Mucosa of gallbladder (tissue), 1 donor: ENCODE measurements around the gene CAMK1D. TPM values are rescaled to one million over a fixed set of nuclear protein-coding genes. Genes with fewer than 3 reads are reported as not detected.

ENCODE experiments used
- DNase-seq: peaks from one replicate; pipeline ENCODE4 v3.0.0-alpha.2; 2020; ENCODE audit warnings: low spot score
- total RNA-seq: library from RNA; stranded (reverse); gene quantifications from one replicate; pipeline ENCODE4 v1.2.1, GENCODE V29; 2021
- donor health status: DM: no; HTN: no; CAD: no.

The CAMK1D gene
- total RNA-seq, 1 donor from 2014 or later = 19.4 TPM

DNA sequence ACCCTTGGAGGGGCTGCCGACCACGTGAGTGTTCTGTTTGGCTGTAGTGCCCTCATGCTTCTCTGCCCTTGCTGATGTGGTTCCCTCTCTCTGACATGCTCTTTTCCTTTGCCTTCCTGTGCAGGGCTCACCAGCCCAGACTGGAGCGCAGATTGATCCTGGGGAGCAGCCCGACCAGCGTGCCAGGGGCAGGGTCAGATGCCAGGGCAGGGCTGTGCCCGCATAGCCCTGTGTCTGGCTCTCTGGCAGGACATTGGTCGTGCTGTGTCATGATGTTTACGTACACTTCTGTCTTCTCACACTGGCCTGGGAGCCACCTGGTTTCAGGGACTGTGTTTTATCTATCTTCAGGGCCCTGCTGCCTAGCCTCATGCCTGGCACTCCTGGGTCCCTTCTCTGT is 300.8 kb downstream of the CAMK1D start:
- no peak for DNase-seq

DNA sequence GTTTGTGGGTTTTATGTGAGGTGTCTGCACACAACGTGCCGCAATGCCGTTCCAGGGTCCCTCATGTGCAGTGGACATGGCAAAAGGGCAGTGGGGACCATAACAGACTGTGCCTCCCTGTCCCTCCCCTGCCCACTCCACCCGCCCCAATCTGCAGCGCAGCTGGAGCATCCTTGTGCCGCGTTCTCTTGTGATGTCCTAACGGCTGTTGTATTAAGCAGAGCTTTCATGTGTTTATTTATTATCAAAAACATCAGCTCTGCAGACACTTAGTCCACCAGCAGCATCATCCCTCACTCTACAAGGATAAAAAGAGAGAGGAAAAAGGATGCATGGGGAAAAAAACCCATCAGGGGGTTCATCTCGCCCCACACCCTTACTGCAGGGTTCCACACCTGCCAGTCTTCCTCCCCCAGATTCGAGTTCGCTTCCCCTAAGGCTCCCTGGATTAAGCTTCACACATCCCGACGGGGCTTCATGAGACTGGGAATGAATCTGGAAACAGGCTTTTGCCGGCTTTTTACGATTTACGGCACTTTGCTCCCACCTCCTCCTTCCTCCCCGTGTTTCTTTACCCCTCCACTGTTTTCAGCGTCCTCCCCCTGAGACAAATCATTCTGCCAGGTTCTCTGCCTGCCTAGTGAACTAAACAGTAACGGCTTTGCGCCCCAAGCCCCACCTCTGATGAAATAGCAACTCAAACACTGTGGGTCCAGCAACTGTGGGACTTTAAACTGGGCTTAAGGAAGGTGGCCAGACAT is 301.4 kb downstream of the CAMK1D start:
- no peak for DNase-seq

DNA sequence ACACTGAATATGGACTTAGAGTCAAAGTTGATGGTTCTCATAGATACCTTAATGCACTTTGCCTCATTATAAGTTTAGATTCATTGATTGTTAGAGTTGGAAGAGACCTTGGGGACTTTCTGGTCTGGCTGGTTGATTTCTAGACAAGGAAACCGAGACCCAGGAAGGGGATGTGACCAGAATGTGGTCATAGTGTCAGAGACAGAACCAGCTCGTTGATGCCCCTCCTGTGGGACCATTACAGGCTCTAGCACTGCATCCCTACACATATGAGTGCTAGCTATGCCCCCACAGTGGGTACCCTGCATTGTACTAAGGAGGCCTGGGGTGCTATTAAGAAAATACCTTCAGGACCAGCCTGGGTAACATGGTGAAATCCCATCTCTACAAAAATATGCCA is 306.6 kb downstream of the CAMK1D start:
- DNase-seq = no peak

DNA sequence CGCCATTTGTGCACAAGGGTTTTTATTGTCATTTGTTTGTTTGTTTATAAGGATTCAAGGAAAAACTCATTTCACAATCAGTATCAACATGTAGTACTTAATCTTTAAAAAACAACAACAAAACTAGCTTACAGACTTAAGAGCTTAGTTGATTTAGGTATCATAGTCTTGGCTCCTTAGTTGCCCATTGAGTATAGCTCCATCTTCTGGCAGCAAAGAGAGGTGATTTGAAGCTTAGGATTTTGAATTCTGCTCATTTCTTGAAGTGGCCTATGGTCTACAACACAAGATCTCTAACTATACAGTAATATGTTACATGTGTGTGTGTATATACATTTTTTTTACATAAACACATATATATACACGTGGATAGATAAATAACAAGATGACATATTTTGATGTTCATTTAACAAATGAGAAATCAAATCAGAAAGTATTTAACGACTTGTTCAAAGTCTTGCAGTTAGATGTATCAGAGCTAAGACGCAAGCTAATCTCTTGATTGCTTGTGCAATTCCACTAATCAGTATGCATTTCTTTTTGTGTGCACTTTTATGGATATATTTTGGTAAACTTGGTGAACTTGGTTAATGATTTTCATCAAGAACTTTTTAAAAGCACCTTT is 307.3 kb downstream of the CAMK1D start:
- DNase-seq = no peak

DNA sequence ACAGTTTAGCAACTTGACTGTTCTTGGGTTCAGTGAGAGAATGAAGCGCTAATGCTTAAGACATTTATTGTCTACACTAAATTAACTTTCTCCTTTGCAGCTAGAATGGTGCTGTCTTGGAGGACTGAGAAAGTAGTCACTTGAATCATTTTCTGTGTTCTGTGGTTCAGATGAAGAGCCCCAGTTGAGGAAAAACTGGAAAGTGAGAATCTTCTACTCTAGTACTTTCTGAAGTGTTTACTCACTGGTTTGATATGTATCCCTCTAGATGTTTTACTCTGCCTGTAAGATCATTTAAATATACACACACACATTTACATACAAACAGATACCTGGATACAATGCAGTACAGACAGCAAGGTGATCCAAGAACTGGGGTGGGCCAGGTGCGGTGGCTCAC is 308.1 kb downstream of the CAMK1D start:
- no peak for DNase-seq

DNA sequence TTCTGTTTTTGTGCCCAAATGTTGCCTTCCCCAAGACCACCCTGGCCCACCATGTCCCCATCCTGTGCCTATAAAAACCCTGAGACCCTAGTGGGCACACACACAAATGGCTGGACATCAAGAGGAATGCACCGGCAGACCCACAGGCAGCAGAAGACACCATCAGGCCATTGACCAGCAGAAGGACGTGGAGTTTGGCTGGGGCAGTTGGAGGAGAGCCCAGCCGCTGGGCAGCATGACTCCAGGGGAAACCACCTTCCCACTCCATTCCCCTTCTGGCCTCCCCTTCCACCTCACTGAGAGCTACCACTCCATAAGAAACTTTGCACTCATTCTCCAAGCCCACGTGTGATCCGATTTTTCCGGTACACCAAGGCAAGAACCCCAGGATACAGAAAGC is 309.2 kb downstream of the CAMK1D start:
- DNase-seq = no peak

DNA sequence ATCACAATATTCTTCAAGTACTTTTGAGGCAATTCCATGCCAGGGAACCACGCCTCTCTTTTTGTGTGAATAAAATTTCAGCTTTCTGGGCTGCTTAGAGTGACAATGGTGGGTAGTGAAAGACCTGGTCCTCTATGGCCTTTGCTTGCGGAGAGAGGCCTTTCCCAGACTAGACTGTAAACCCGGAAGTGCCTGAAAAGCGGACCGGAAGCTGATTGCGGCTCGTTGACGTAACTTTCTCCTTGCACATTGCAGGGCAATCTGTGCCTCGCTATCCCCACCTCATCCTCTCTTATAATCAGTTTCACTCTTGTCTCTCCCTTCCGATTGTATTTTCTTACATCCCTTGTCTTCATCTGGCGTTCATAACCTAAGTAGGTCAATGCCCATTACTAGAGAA is 310.4 kb downstream of the CAMK1D start:
- no peak for DNase-seq

DNA sequence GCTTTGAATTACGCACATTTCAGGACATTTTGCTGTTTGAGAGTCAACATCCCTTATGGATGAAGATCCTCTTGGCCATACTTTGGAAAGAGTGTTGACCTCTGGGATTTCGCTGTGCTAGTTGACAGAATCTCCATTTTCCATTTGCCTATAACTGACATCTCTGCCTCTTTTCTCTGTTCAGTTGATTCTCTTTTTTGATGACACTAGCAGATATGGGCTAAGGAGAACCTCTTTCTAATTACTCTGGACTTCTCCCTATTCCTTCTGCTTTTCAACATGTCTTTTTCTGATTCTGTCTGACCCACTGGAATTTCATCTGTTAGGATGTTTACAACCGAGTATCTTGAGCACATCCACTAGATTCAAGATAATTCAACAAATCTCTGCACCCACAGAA is 311.5 kb downstream of the CAMK1D start:
- DNase-seq = no peak

DNA sequence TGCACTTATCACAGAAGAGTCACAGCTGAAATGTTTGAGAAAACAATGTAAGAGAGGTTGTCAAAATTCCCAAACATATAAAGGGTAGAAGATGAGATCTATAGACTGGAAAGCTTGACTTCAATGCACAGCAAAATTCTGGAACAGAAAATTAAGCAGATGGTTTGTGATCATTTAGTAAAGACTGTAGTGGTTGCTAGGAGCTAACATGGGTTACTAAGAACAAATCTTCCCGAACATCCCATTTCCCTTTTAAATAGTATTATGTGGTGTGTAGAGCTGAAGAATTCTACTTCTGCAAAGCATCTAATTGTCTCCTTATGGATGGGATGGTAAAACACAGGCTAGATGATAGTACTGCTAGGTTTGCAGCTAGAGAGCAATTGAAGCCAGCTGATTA is 312.3 kb downstream of the CAMK1D start:
- DNase-seq = no peak

DNA sequence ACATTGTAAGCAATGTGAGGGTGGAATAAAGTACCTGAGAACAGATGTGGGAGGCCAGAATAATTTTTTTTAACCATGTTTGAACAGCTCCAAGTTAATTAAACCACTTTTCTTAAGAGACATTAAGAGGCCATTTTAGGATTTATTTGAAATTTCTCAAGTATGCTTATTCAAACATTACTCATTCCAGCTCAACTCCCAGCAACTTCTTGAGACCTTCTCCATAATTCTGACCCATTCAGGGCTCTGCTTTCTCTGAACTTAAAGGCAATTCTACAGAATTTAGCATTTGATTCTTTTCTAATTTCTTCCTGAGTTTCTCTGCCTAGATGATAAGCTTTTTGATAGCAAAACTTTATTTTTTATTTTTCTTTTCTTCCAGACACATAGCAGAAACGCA is 314.5 kb downstream of the CAMK1D start:
- no peak for DNase-seq

DNA sequence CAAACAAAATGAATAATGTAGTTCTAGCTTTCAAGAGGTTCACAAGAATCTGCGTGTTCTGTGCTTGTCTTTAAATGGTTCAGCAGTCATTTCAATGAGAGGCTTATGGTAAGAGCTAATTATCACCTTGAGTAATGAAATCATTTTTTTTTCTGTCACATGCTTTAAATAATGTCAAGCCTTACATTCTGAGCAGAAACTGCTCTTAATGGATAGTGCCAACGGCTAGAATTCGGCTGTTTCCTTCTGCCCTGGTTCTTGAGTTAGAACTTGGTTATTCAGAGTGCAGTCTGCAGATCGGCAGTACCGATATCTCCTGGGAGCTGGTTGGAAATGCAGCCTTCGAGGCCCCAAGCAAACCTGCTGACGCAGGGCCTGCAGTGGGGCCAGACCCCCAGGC is 316.2 kb downstream of the CAMK1D start:
- DNase-seq = no peak

DNA sequence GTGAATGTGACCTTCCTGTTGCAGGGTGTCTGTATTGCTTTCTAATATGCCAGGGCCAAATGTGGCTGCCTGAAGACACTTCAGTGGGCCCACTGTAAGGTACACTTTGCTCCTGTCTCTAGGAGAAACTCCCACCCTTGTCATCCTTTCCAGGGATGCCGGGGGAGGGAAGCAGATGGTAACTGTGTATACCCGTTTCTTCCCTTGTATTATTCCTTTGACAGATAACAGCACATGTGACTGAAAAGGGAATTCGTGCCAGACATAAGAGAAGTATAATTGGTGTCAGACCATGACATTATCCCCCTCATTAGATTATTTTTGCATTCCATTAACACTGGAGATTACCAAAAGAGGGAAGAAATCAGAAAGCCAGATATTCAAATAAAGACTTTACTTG is 317.7 kb downstream of the CAMK1D start:
- no peak for DNase-seq

DNA sequence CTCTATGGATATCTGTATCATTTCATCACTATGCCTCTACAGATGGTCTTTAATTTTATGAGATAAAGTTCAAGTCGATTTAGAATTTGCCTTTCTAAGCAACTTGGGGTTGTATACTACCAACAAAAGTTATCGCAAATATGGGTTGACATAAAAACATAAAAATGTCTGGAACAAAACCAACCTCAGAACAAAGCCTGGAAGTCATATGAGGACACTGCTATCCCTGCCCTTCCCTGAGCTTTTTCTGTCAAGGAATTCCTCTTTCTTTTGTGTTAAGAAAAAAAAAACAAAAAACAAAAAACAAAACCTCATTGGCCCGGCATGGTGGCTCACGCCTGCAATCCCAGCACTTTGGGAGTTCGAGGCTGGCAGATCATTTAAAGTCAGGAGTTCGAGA is 319.3 kb downstream of the CAMK1D start:
- no peak for DNase-seq

DNA sequence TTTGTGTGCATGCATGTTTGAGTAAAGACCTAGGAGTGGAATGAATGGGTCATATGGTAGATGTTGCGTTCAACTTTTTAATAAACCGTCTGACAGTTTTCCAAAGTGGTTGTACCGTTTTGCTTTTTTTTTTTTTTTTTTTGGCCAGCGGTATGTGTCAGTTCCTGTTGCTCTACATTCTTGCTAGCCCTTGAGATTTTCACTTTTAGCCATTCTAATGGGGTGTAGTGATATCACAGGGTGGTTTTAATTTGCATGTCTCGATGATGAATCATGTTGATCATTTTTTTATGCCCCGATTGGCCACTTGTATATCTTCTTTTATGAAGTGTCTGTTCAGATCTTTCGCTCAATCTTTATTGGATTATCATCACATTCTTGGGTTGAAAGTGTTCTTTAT is 320.7 kb downstream of the CAMK1D start:
- DNase-seq = no peak

DNA sequence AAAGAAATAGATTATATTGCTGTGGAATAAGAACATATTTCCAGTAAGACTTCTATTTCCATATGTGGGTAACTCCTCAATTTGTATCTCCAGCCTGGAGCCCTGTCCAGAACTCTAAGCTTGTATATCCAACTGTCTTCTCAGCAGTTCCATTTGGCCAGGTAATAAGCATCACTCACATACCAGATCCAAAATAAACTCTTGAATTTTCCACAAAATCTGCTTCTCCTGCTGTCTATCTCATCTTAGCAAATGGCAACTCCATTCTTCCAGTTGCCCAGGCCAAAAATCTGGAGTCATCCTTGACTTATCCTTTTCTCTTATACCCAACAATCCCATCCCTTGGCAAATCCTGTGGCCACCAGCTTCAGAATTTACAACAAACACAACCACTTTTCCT is 325.8 kb downstream of the CAMK1D start:
- no peak for DNase-seq

DNA sequence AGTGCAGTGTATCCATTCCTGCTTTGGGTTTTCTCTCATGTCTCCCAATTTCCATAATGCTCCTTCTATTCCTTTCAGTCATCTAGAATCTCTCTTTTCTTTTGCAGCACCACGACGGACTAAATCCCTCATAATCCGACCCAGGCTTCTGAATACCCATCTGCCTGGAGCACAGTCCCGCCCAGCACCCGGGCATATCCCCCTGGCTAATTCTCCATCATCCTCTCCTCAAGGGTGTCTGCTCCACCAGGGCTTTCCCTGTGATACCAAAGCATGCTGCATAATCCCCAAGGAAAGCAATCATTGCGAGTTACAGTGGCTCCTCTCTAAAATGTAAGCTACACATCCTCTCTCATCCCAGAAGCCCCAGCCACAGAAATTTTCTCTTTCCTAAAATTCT is 330.3 kb downstream of the CAMK1D start:
- DNase-seq = no peak

DNA sequence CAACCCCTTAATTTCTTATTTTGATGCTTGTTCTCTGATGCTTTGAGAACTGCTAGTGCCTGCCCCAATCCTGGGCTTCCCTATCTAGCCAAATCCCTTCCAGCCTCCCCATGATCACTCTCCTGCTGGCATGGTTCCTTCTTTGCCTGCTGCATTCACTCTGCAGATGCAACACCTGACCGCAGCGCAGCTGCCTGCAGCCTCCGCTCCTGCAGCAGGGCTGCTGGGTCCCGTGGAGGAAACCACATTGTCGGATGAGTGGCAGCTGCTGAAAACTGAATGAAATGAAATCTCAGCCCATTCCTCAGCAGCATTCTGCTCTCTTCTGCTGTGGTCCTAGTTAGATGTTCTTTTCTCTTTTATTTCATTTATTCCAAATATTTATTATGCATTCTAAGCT is 331.9 kb downstream of the CAMK1D start:
- no peak for DNase-seq

DNA sequence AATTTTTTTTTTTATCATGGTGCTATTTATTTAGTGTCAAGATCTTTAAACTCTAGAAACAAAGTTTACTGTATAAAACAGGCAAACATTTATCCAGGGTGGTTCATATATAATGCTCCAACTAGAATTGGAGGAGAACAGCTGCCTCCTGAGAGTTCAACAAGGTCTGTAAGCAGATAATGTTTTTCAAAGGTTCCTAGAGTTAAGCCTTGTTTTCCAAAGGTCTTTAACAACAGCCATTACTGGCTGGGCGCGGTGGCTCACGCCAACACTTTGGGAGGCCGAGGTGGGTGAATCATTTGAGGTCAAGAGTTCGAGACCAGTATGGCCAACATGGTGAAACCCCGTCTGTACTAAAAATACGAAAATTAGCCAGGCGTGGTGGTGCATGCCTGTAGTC is 335.4 kb downstream of the CAMK1D start:
- DNase-seq = no peak

DNA sequence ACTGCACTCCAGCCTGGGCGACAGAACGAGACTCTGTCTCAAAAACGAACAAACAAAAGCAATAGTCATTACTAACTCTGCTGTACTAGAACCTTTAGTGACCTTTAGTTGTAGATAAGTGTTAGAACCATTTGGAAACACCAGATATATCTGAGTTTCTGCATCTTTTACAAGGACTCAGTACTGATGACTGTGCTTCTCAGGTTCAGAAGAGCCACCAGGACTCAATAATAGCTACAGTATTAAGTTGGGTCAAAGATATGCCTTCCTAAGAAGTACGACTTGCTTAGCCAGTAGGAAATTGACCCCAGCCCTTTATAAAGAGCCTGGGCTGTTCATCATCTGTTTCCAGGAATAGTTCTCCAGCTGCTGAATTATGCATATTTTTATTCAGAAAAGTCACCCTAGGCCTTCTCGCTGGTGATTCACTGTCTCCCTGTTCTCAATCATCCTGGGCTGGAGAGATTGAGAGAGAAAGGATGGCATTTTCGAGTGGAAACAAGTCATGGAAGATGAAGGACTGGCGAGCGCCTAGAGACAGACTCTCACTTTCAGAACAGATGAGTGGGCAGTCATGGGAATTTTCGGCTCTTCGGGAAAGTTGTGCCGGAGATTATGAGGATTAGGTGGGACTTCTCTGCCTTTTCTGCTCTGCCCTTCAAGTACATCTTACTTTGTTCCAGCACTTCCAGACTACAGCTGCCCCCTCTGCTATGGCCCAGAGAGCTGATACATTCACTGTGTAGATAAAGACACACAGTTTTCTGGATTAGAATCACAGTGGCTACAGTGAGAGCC is 336.1 kb downstream of the CAMK1D start:
- DNase-seq = no peak

DNA sequence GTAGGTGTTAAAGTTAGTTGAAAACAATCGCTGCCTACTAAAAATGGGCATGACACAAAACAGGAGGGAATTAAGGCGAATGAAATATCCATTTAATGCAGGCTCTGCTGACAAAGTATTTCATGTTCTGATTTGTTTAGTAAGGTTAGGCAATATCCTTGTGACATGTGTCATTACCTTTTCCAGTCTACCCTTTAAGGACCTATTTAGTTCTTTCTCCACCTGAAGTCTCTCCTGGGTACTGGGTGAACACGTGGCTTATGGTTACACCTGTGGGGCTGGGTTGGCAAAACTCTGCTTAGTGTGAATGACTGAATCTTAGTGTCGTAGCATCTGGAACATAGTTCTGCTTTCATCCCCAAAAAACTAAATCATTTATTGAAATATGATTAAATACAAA is 338.6 kb downstream of the CAMK1D start:
- no peak for DNase-seq

DNA sequence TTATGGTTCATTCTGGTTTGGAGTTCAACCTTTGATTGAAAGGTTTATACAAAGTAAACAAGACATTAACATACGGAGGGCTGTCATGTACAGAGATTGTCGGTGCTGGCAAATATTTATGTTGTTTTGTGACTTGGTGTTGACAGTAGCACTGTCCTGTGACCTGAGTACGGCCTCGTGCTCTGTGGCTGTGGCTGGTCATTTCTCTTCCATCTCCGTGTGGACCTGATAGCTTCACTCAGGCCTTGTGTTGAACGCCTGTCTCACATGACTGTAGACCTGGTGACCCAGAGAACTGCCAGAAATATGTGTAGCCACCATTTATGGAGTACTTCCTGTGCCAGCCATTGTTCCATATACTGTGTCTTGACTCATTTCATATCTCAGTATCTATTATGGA is 340.5 kb downstream of the CAMK1D start:
- no peak for DNase-seq

DNA sequence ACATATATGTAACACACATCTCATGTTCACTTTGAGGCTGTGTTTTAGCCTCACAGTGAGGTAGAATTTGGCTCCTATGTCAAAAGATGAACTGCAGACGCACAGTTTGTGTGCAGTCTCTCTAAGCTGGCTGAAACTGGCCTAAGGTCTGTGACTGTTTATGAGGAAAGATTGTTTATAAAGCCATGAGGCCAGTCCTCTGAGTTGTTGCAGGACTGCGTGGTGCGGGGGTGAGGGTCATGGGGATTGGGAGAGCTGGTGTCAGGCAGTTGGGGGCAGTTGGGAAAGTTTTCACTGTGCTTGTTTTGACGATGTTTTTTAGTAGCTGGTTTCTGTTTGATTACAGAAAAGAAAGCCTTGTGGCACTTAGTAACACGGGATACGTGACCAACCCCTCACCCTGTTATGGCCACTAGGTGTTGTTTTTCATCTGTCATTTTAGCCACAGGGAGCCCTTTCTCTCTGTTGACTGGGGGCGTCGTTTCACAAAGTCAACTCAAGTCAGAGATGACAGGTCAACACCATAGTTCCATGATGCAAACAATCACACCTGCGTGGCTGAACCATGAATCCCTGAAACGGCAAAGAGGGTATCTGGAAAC is 341.3 kb downstream of the CAMK1D start:
- peak; percentile 59 for DNase-seq

DNA sequence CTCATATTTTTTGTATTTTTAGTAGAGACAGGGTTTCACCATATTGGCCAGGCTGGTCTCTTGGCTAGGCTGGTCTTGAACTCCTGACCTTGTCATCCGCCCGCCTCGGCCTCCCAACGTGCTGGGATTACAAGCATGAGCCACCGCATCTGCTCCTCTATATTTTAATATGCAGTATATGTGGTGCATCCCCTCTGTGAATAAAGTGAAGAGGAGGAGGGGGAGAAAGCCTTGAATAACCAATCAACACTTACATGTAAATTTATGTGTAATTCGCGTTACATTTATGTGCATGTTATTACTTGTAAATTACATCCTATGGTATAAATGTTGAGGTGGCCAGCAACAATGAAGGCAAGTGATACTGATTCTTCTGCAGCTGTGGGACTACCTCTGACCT is 342.2 kb downstream of the CAMK1D start:
- no peak for DNase-seq
